ENCODE results near the gene DLGAP4. TPM values are rescaled to one million over a fixed set of nuclear protein-coding genes. Genes with fewer than 3 reads are reported as not detected.

Gene DLGAP4
- total and polyA plus RNA-seq, 2 of the 8 experiments (the other 6 are each of a cell fraction or from before 2014, with no cell fraction given), result 41.2 to 57.2 TPM

DNA sequence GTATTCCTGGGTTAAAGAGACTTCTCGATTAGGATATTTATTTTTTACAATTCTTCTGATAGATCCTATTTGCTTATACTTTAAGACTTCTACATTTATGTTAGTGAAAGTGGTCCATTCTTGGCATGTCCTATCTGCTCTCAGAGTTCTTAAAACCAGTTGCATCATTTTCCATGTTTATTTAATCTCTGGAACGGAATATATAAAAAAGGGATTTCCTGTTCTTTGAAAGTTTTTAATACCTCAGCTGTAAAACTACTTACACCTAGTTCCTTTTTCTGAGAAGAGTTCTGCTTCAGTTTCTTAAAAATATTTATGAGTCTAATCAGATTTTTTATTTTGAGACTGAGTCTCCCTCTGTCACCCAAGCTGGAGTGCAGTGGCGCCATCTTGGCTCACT is 217.2 kb downstream of the DLGAP4 start:
- H3K9me3 ChIP-seq (ENCODE audit: insufficient read depth in 2 of 2, low read depth in 1 of 2, low read length in 1 of 2), result no peaks in the 10 kb centered on the region
- no peak overlapping the region for H2BK12ac ChIP-seq (ENCODE audit: low read depth, low read length)
- no peak overlapping the region for H2BK5ac ChIP-seq (ENCODE audit: low read depth, low read length)
- 97% methylated on average over 3 of the region's 3 CpGs; no CpG with 5 or more reads in 1 of the 2 experiments for whole genome bisulfite sequencing, 2 experiments (ENCODE audit: extremely low coverage in 1 of 2, insufficient coverage in 1 of 2, insufficient read length in 1 of 2, insufficient replicate concordance in 2 of 2, low coverage in 1 of 2, low lambda C conversion rate in 2 of 2, missing lambda C conversion rate in 1 of 2)
- H3K79me1 ChIP-seq (ENCODE audit: low read depth, low read length), result no peaks in the 10 kb centered on the region
- H2BK120ac ChIP-seq (replicated peaks; ENCODE audit: low read depth, low read length), result no peak overlapping the region
- H2AK5ac ChIP-seq (ENCODE audit: low read depth, low read length), result no peak overlapping the region
- H3K23me2 ChIP-seq (ENCODE audit: low read depth, low read length), result no peaks in the 10 kb centered on the region
- peaks cover 6 to 34% (median 19%) of the 10 kb centered on the region in 4 experiments for H3K36me3 ChIP-seq (ENCODE audit: control insufficient read depth in 2 of 4, insufficient read depth in 4 of 4, low read length in 3 of 4)
- H3K14ac ChIP-seq (ENCODE audit: insufficient read length), result no peak overlapping the region
- no peak overlapping the region for H3K23ac ChIP-seq (ENCODE audit: insufficient read length)
- H3K27ac ChIP-seq (ENCODE audit: low read depth, low read length), result no peak overlapping the region
- no peak overlapping the region for H4K5ac ChIP-seq (ENCODE audit: insufficient read length, low read depth, low read length)
- peaks cover 5% of the 10 kb centered on the region in 2 experiments for H4K20me1 ChIP-seq (replicated peaks in 1 of 2; ENCODE audit: control insufficient read depth in 1 of 2, insufficient read depth in 2 of 2, low read length in 2 of 2)
- no peak overlapping the region for H4K8ac ChIP-seq (ENCODE audit: extremely low read depth, insufficient read depth, low read length)
- DNase-seq (ENCODE audit: low read depth in 1 of 2, low spot score in 2 of 2) (no peak), FAIRE-seq (no peak)
- H3K4me2 ChIP-seq (ENCODE audit: insufficient read depth in 1 of 2, low read depth in 2 of 2, low read length in 2 of 2), result no peak overlapping the region
- H3K79me2 ChIP-seq (ENCODE audit: control insufficient read depth in 1 of 2, insufficient read depth in 2 of 2, low read length in 2 of 2), result no peaks in the 10 kb centered on the region
- H3K4ac ChIP-seq (replicated peaks; ENCODE audit: insufficient read length, low read depth, low read length), result no peak overlapping the region
- H2BK15ac ChIP-seq (ENCODE audit: low read length), result no peak overlapping the region
- ChIA-PET CTCF (ENCODE audit: partially characterized antibody) (interaction anchor here (0.6 to 1.5 kb wide), 5 partner anchors 9 to 1085 kb away, joined by 3 to 4 read pairs (median 3); no protein-coding TSS in a partner anchor), POLR2A (ENCODE audit: partially characterized antibody) (no interaction called here)
- no peaks in the 10 kb centered on the region for H3K27me3 ChIP-seq (replicated peaks in 1 of 4; ENCODE audit: control insufficient read depth in 3 of 4, extremely low read depth in 1 of 4, insufficient read depth in 3 of 4, low read length in 3 of 4)
- H3K18ac ChIP-seq (ENCODE audit: extremely low read depth, low read length), result no peak overlapping the region
- no peaks in the 10 kb centered on the region for H3K4me1 ChIP-seq (replicated peaks in 1 of 4; ENCODE audit: control insufficient read depth in 3 of 4, insufficient read depth in 4 of 4, low read length in 3 of 4)
- no peak overlapping the region for H2BK20ac ChIP-seq (ENCODE audit: low read length)
- H3K9ac ChIP-seq (replicated peaks in 1 of 4; ENCODE audit: extremely low read depth in 1 of 4, low read depth in 3 of 4, low read length in 3 of 4), result no peak overlapping the region
- TF ChIP-seq HDAC2 (IDR thresholded peaks at IDR 0.05; ENCODE audit: borderline replicate concordance in 1 of 2, low read depth in 2 of 2, low read length in 2 of 2), result no peak
- TF ChIP-seq FOSL1 (IDR thresholded peaks at IDR 0.05; ENCODE audit: insufficient read depth, low read depth, low read length), result no peak
- no peak for TF ChIP-seq RBBP5 (IDR thresholded peaks at IDR 0.05; ENCODE audit: borderline replicate concordance, low read depth, low read length)
- no peak for TF ChIP-seq CBX8 (IDR thresholded peaks at IDR 0.05; ENCODE audit: borderline replicate concordance, low read depth, low read length)
- TF ChIP-seq, protein P1, sequence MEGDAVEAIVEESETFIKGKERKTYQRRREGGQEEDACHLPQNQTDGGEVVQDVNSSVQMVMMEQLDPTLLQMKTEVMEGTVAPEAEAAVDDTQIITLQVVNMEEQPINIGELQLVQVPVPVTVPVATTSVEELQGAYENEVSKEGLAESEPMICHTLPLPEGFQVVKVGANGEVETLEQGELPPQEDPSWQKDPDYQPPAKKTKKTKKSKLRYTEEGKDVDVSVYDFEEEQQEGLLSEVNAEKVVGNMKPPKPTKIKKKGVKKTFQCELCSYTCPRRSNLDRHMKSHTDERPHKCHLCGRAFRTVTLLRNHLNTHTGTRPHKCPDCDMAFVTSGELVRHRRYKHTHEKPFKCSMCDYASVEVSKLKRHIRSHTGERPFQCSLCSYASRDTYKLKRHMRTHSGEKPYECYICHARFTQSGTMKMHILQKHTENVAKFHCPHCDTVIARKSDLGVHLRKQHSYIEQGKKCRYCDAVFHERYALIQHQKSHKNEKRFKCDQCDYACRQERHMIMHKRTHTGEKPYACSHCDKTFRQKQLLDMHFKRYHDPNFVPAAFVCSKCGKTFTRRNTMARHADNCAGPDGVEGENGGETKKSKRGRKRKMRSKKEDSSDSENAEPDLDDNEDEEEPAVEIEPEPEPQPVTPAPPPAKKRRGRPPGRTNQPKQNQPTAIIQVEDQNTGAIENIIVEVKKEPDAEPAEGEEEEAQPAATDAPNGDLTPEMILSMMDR (IDR thresholded peaks at IDR 0.05; ENCODE audit: control extremely low read depth in 1 of 3, insufficient read depth in 1 of 3, low read depth in 1 of 3, low read length in 3 of 3), result no peak
- H2AFZ ChIP-seq (ENCODE audit: low read length), result no peak overlapping the region
- no peak overlapping the region for H4K91ac ChIP-seq (replicated peaks; ENCODE audit: insufficient read length, low read length)
- H3K4me3 ChIP-seq (ENCODE audit: extremely low read depth in 1 of 4, insufficient read depth in 2 of 4, low read depth in 3 of 4, low read length in 4 of 4), result no peak overlapping the region
- no peak overlapping the region for H3K56ac ChIP-seq (replicated peaks; ENCODE audit: insufficient read length, low read depth, low read length)

All from H1 (cell line).